NB4 (cell line): ENCODE measurements around the gene ELL.

Experiments used
- CTCF ChIP-seq: IDR thresholded peaks from one replicate; pipeline ENCODE4 v1.5.1; 2012; ENCODE audit warnings: low read depth, low read length
- POLR2A ChIP-seq: IDR thresholded peaks from 2 replicates; pipeline ENCODE4 v1.6.1; 2011; ENCODE audit warnings: mild to moderate bottlenecking; ENCODE audit not compliant: insufficient read length; ENCODE audit errors: extremely low read depth

GRCh38 chr19:18433735-18434398 is 88.0 kb downstream of the ELL start:
- no peak for TF ChIP-seq CTCF
- no peak for TF ChIP-seq POLR2A
